HEK293 (cell line): ENCODE data around the gene TRPC4AP.

Experiments
- CTCF ChIA-PET: fragments of 350-600 bp; formaldehyde crosslinking; extraction: SDS; loops from one replicate; lab custom pipeline; 2021; ENCODE audit warnings: antibody characterized with exemption; lab: Yijun Ruan, JAX
- POLR2A ChIA-PET: fragments of 300-600 bp; formaldehyde crosslinking; extraction: SDS; loops from one replicate; lab custom pipeline; 2020; ENCODE audit warnings: antibody characterized with exemption, inconsistent platforms; lab: Yijun Ruan, JAX
- H3K27ac ChIP-seq: fragments of 200-500 bp; sonication (Bioruptor generic); 2 replicates; pipeline ENCODE4 v1.5.1; 2014; ENCODE audit warnings: low read depth, low read length, control low read depth, inconsistent platforms; ENCODE audit errors: extremely low read depth
- H3K36me3 ChIP-seq, 2 experiments: fragments of 200-500 bp in 1 of 2; sonication (Bioruptor generic) in 1 of 2; 1 replicate in 1 of 2; 2 replicates in 1 of 2; pipeline ENCODE4 v1.5.1; 2014 to 2017; ENCODE audit warnings: inconsistent platforms in 2 of 2, low read length in 2 of 2; ENCODE audit not compliant: control insufficient read depth in 2 of 2, insufficient read depth in 1 of 2
- H3K4me1 ChIP-seq: fragments of 200-500 bp; sonication (Bioruptor generic); 2 replicates; pipeline ENCODE4 v1.5.1; 2014; ENCODE audit warnings: mild to moderate bottlenecking, low read length, inconsistent platforms; ENCODE audit not compliant: control insufficient read depth, insufficient read depth
- H3K4me3 ChIP-seq: 2 replicates; pipeline ENCODE4 v1.5.1; 2011; ENCODE audit warnings: low read depth, mild to moderate bottlenecking, control low read depth, low read length, moderate library complexity
- H3K9me3 ChIP-seq: fragments of 200-500 bp; sonication (Bioruptor generic); 2 replicates; pipeline ENCODE4 v1.5.1; 2014; ENCODE audit warnings: low read depth, low read length, inconsistent platforms; ENCODE audit not compliant: control insufficient read depth, insufficient read depth
- AEBP2 ChIP-seq: fragments of 450-650 bp; formaldehyde crosslinking; IDR thresholded peaks from 2 replicates; pipeline ENCODE4 v1.5.1; 2016; ENCODE audit warnings: missing biosample characterization, missing genetic modification characterization, borderline replicate concordance
- ATF2 ChIP-seq: fragments of 450-650 bp; formaldehyde crosslinking; IDR thresholded peaks from 2 replicates; pipeline ENCODE4 v1.5.1; 2016; ENCODE audit warnings: missing biosample characterization, missing genetic modification characterization, low read depth
- FEZF1 ChIP-seq: fragments of 450-650 bp; formaldehyde crosslinking; IDR thresholded peaks from 2 replicates; pipeline ENCODE4 v1.5.1; 2016; ENCODE audit warnings: missing biosample characterization, missing genetic modification characterization
- HOXA7 ChIP-seq: sonication (generic); formaldehyde crosslinking; IDR thresholded peaks from 2 replicates; pipeline ENCODE4 v1.8.1; 2022; ENCODE audit warnings: missing genetic modification reagents, borderline replicate concordance
- OSR2 ChIP-seq: fragments of 450-650 bp; formaldehyde crosslinking; IDR thresholded peaks from 2 replicates; pipeline ENCODE4 v1.5.1; 2016; ENCODE audit warnings: missing biosample characterization, missing genetic modification characterization
- SETDB1 ChIP-seq: IDR thresholded peaks from one replicate; pipeline ENCODE4 v1.6.1; 2017; ENCODE audit warnings: mild to moderate bottlenecking, low read length, moderate library complexity, mixed read lengths; ENCODE audit not compliant: insufficient read length
- SP3 ChIP-seq: fragments of 450-650 bp; formaldehyde crosslinking; IDR thresholded peaks from 2 replicates; pipeline ENCODE4 v1.5.1; 2016; ENCODE audit warnings: missing biosample characterization, missing genetic modification characterization
- WT1 ChIP-seq: fragments of 450-650 bp; formaldehyde crosslinking; IDR thresholded peaks from 2 replicates; pipeline ENCODE4 v1.5.1; 2016; ENCODE audit warnings: missing biosample characterization, missing genetic modification characterization
- ZBTB49 ChIP-seq: fragments of 450-650 bp; formaldehyde crosslinking; IDR thresholded peaks from 2 replicates; pipeline ENCODE4 v1.5.1; 2016; ENCODE audit warnings: missing biosample characterization, missing genetic modification characterization, low read depth
- ZFP37 ChIP-seq: fragments of 450-650 bp; formaldehyde crosslinking; IDR thresholded peaks from 2 replicates; pipeline ENCODE4 v1.5.1; 2016; ENCODE audit warnings: missing biosample characterization, missing genetic modification characterization
- ZFP69B ChIP-seq: fragments of 450-650 bp; formaldehyde crosslinking; IDR thresholded peaks from 2 replicates; pipeline ENCODE4 v1.5.1; 2016; ENCODE audit warnings: missing biosample characterization, missing genetic modification characterization
- ZNF114 ChIP-seq: fragments of 450-650 bp; formaldehyde crosslinking; IDR thresholded peaks from 2 replicates; pipeline ENCODE4 v1.5.0; 2017; ENCODE audit warnings: missing biosample characterization, missing genetic modification characterization
- ZNF174 ChIP-seq: fragments of 450-650 bp; formaldehyde crosslinking; IDR thresholded peaks from 2 replicates; pipeline ENCODE4 v1.5.0; 2017; ENCODE audit warnings: missing biosample characterization, mild to moderate bottlenecking, missing genetic modification characterization
- ZNF184 ChIP-seq: fragments of 450-650 bp; IDR thresholded peaks from 2 replicates; pipeline ENCODE4 v1.5.1; 2018; ENCODE audit warnings: missing biosample characterization, mild to moderate bottlenecking, missing genetic modification characterization
- ZNF202 ChIP-seq: fragments of 450-650 bp; formaldehyde crosslinking; IDR thresholded peaks from 2 replicates; pipeline ENCODE4 v1.5.1; 2016; ENCODE audit warnings: missing biosample characterization, missing genetic modification characterization, borderline replicate concordance
- ZNF341 ChIP-seq: fragments of 450-650 bp; formaldehyde crosslinking; IDR thresholded peaks from 2 replicates; pipeline ENCODE4; 2016; ENCODE audit warnings: low read depth, missing biosample characterization, missing genetic modification characterization
- ZNF518A ChIP-seq: fragments of 450-650 bp; formaldehyde crosslinking; conservative IDR thresholded peaks from 2 replicates; pipeline ENCODE4 v1.5.1; 2016; ENCODE audit warnings: low read depth, missing biosample characterization, missing genetic modification characterization
- ZNF677 ChIP-seq: fragments of 450-650 bp; IDR thresholded peaks from 2 replicates; pipeline ENCODE4 v1.5.0; 2018; ENCODE audit warnings: missing biosample characterization, mild to moderate bottlenecking, missing genetic modification characterization, moderate library complexity
- ZNF791 ChIP-seq: fragments of 450-650 bp; formaldehyde crosslinking; IDR thresholded peaks from 2 replicates; pipeline ENCODE4 v1.5.1; 2016; ENCODE audit warnings: missing biosample characterization, missing genetic modification characterization

The TRPC4AP gene

GRCh38 chr20:35117629-35118028 lies 25.0 kb upstream of the TRPC4AP start:
- Histone ChIP-seq H3K4me1 (no peaks in the 10 kb centered on the region), H3K9me3 (no peaks in the 10 kb centered on the region), H3K36me3 (peaks cover 0 to 46% of the 10 kb centered on the region in 2 experiments; a peak in 2 of 3 replicates)
- CTCF ChIA-PET = interaction anchor here (0.7 to 1.2 kb wide), 2 partner anchors 21 to 91 kb away, joined by 3 to 6 read pairs; no protein-coding TSS in a partner anchor
- TF ChIP-seq ZBTB49 (no peak), ZNF791 (tag by site-specific recombination) (no peak), OSR2 (no peak), ZNF677 (no peak), SETDB1 (no peak), ZFP37 (tag by site-specific recombination) (no peak)
- TF ChIP-seq, all 188 proteins: peak for 0
- Histone ChIP-seq H3K27ac (no peak overlapping the region), H3K4me3 (no peak overlapping the region)
- POLR2A ChIA-PET = no interaction called here

GRCh38 chr20:35117196-35117595 lies 24.6 kb upstream of the TRPC4AP start:
- Histone ChIP-seq H3K4me3 (no peak overlapping the region), H3K9me3 (no peaks in the 10 kb centered on the region), H3K36me3 (peaks cover 0 to 43% of the 10 kb centered on the region in 2 experiments; a peak in 2 of 3 replicates), H3K4me1 (no peaks in the 10 kb centered on the region), H3K27ac (no peak overlapping the region)
- ChIA-PET CTCF (no interaction called here), POLR2A (no interaction called here)
- no peak for TF ChIP-seq ATF2 (tag by site-specific recombination)
- TF ChIP-seq, all 188 proteins: peak for 0

- no peaks in the 10 kb centered on the region for H3K9me3 ChIP-seq
- TF ChIP-seq ZNF114 (tag by site-specific recombination) = no peak
- TF ChIP-seq FEZF1 (tag by site-specific recombination) = no peak
- no peak for TF ChIP-seq ZFP69B (tag by site-specific recombination)
- no peak for TF ChIP-seq ZNF184 (tag by site-specific recombination)
- TF ChIP-seq, all 188 proteins: peak for 0
- ChIA-PET POLR2A (interaction anchor here (0.6 kb wide), 1 partner anchor 330 kb away, joined by 4 read pairs; no protein-coding TSS in a partner anchor), CTCF (no interaction called here)
- no peaks in the 10 kb centered on the region for H3K4me1 ChIP-seq
- H3K36me3 ChIP-seq = peaks cover 0 to 35% of the 10 kb centered on the region in 2 experiments; a peak in 2 of 3 replicates
- H3K4me3 ChIP-seq = no peak overlapping the region
- H3K27ac ChIP-seq = no peak overlapping the region
Observed at GRCh38 chr20:35116258-35116657, 23.7 kb upstream of the TRPC4AP start.

GRCh38 chr20:35115606-35116005 lies 23.0 kb upstream of the TRPC4AP start:
- CTCF ChIA-PET = no interaction called here
- TF ChIP-seq SP3 (tag by site-specific recombination) (no peak), HOXA7 (CRISPR knock-in tag) (no peak), ZNF518A (no peak), AEBP2 (tag by site-specific recombination) (no peak), ZNF341 (no peak), WT1 (tag by site-specific recombination) (no peak), ZNF202 (tag by site-specific recombination) (no peak), ZNF174 (tag by site-specific recombination) (no peak)

More at GRCh38 chr20:35115606-35116005, 23.0 kb upstream of the TRPC4AP start:
- no peak overlapping the region for H3K4me3 ChIP-seq
- H3K4me1 ChIP-seq = no peaks in the 10 kb centered on the region
- no peak overlapping the region for H3K27ac ChIP-seq
- H3K36me3 ChIP-seq = peaks cover 0 to 32% of the 10 kb centered on the region in 2 experiments; a peak in 2 of 3 replicates
- POLR2A ChIA-PET = no interaction called here
- no peaks in the 10 kb centered on the region for H3K9me3 ChIP-seq
